Type B pancreatic cell (in vitro differentiated cells): ENCODE measurements around the gene LIPG. TPM values are rescaled to one million over a fixed set of nuclear protein-coding genes. Genes with fewer than 3 reads are reported as not detected.

ENCODE experiments used
- DNase-seq: peaks from one replicate; pipeline ENCODE4 v3.0.0; 2021; ENCODE audit warnings: mixed read lengths; ENCODE audit not compliant: unreplicated experiment; ENCODE audit errors: extremely low spot score
- H3K27ac Mint-ChIP-seq: 2 replicates; pipeline ENCODE4 v1.8.0; 2021; ENCODE audit warnings: mild to moderate bottlenecking, mixed read lengths
- H3K27me3 Mint-ChIP-seq: 2 replicates; pipeline ENCODE4 v1.8.0; 2021; ENCODE audit warnings: mixed read lengths
- H3K36me3 Mint-ChIP-seq: 2 replicates; pipeline ENCODE4 v1.8.0; 2021; ENCODE audit warnings: mixed read lengths
- H3K4me1 Mint-ChIP-seq: one replicate; pipeline ENCODE4 v1.8.0; 2021; ENCODE audit warnings: mixed read lengths; ENCODE audit not compliant: unreplicated experiment
- H3K4me3 Mint-ChIP-seq: 2 replicates; pipeline ENCODE4 v1.8.0; 2021; ENCODE audit warnings: mild to moderate bottlenecking, mixed read lengths
- H3K9me3 Mint-ChIP-seq: 2 replicates; pipeline ENCODE4 v1.8.0; 2021; ENCODE audit warnings: mixed read lengths
- CTCF ChIP-seq: fragments of 200-600 bp; sonication (generic); conservative IDR thresholded peaks from 2 replicates; pipeline ENCODE4 v1.5.0; 2021; ENCODE audit warnings: antibody characterized with exemption, mild to moderate bottlenecking
- total RNA-seq: library from RNA; stranded (reverse); gene quantifications from 2 replicates; pipeline ENCODE4 v1.2.1, GENCODE V29; 2021; ENCODE audit warnings: low replicate concordance

Gene LIPG
- total RNA-seq, 1 donor from 2014 or later, result 16.9 TPM

GRCh38 chr18:49638891-49639557, 77.2 kb downstream of the LIPG start:
- Mint-ChIP-seq H3K4me1 (peaks cover 5% of the 10 kb centered on the region), H3K27me3 (no peaks in the 10 kb centered on the region), H3K36me3 (no peaks in the 10 kb centered on the region), H3K9me3 (peaks cover 5% of the 10 kb centered on the region), H3K4me3 (no peak overlapping the region), H3K27ac (no peak overlapping the region)
- DNase-seq, result no peak
- TF ChIP-seq CTCF, result no peak

GRCh38 chr18:49639643-49640391, 78.0 kb downstream of the LIPG start:
- Mint-ChIP-seq H3K9me3 (peaks cover 5% of the 10 kb centered on the region), H3K27ac (no peak overlapping the region), H3K27me3 (no peaks in the 10 kb centered on the region), H3K36me3 (no peaks in the 10 kb centered on the region), H3K4me1 (peaks cover 5% of the 10 kb centered on the region), H3K4me3 (no peak overlapping the region)
- DNase-seq, result no peak
- no peak for TF ChIP-seq CTCF

- Mint-ChIP-seq H3K4me3 (no peak overlapping the region), H3K9me3 (peaks cover 5% of the 10 kb centered on the region), H3K36me3 (no peaks in the 10 kb centered on the region), H3K27me3 (no peaks in the 10 kb centered on the region), H3K4me1 (peaks cover 5% of the 10 kb centered on the region), H3K27ac (no peak overlapping the region)
- TF ChIP-seq CTCF, result no peak
- no peak for DNase-seq
Measured at GRCh38 chr18:49640741-49641140, 78.9 kb downstream of the LIPG start.

GRCh38 chr18:49645196-49645595, 83.3 kb downstream of the LIPG start:
- no peaks in the 10 kb centered on the region for H3K27me3 Mint-ChIP-seq
- H3K9me3 Mint-ChIP-seq, result no peaks in the 10 kb centered on the region
- H3K27ac Mint-ChIP-seq, result no peak overlapping the region
- peaks cover 26% of the 10 kb centered on the region for H3K4me1 Mint-ChIP-seq
- no peak for DNase-seq
- TF ChIP-seq CTCF, result no peak
- no peaks in the 10 kb centered on the region for H3K36me3 Mint-ChIP-seq
- H3K4me3 Mint-ChIP-seq, result no peak overlapping the region

GRCh38 chr18:49645841-49646351, 84.0 kb downstream of the LIPG start:
- Mint-ChIP-seq H3K9me3 (no peaks in the 10 kb centered on the region), H3K27ac (no peak overlapping the region)
- no peak for DNase-seq

More at GRCh38 chr18:49645841-49646351, 84.0 kb downstream of the LIPG start:
- Mint-ChIP-seq H3K27me3 (no peaks in the 10 kb centered on the region), H3K36me3 (no peaks in the 10 kb centered on the region), H3K4me3 (no peak overlapping the region), H3K4me1 (peaks cover 25% of the 10 kb centered on the region)
- TF ChIP-seq CTCF, result no peak
